IMR-90 (cell line): Measurements from ENCODE around the gene XPR1. TPM values are rescaled to one million over a fixed set of nuclear protein-coding genes. Genes with fewer than 3 reads are reported as not detected.

Experiments used
- ATAC-seq: fragments of 200-7000 bp; cut with Tn5 transposase; 2 replicates; pipeline ENCODE4 v1.9.1; 2020; ENCODE audit warnings: low read depth, mild to moderate bottlenecking, moderate library complexity
- BruUV-seq: library from RNA; stranded (reverse); fragments of 400-500 nt; replicated peaks from 2 replicates; lab custom pipeline; 2021; lab: Mats Ljungman, UMichigan
- CTCF ChIA-PET: fragments of 300-600 bp; formaldehyde crosslinking; extraction: SDS; loops from one replicate; lab custom pipeline; 2021; ENCODE audit warnings: antibody characterized with exemption; lab: Yijun Ruan, JAX
- POLR2A ChIA-PET: fragments of 300-600 bp; sonication (Branson Sonifier 250); formaldehyde crosslinking; loops from one replicate; lab custom pipeline; 2022; ENCODE audit warnings: antibody characterized with exemption; ENCODE audit not compliant: unreplicated experiment; lab: Charles Lee
- DNase-seq: peaks from one replicate; pipeline ENCODE4 v3.0.0; 2013
- H2AFZ ChIP-seq: replicated peaks from 2 replicates; pipeline ENCODE3; 2013; ENCODE audit warnings: low read length, mild to moderate bottlenecking; ENCODE audit not compliant: poor library complexity
- H2AK5ac ChIP-seq: 2 replicates; pipeline ENCODE4 v1.6.1; 2013; ENCODE audit warnings: low read depth, low read length, inconsistent platforms
- H2AK9ac ChIP-seq: replicated peaks from 2 replicates; pipeline ENCODE3; 2013; ENCODE audit warnings: mild to moderate bottlenecking, low read depth, low read length, moderate library complexity; ENCODE audit not compliant: poor library complexity
- H2BK120ac ChIP-seq: 2 replicates; pipeline ENCODE4 v1.6.1; 2013; ENCODE audit warnings: low read depth, low read length, inconsistent platforms
- H2BK15ac ChIP-seq: 3 replicates; pipeline ENCODE4 v1.6.1; 2013; ENCODE audit warnings: low read depth, low read length, inconsistent platforms
- H2BK20ac ChIP-seq: 2 replicates; pipeline ENCODE4 v1.6.1; 2013; ENCODE audit warnings: low read depth, mild to moderate bottlenecking, inconsistent platforms, low read length, moderate library complexity
- H2BK5ac ChIP-seq: 2 replicates; pipeline ENCODE4 v1.6.1; 2013; ENCODE audit warnings: mild to moderate bottlenecking, low read depth, low read length, inconsistent platforms; ENCODE audit not compliant: poor library complexity, severe bottlenecking
- H3K14ac ChIP-seq: replicated peaks from 2 replicates; pipeline ENCODE4 v1.6.1; 2013; ENCODE audit warnings: low read depth, low read length, inconsistent platforms
- H3K18ac ChIP-seq: 2 replicates; pipeline ENCODE4 v1.6.1; 2013; ENCODE audit warnings: low read depth, low read length, control low read depth
- H3K23ac ChIP-seq: 2 replicates; pipeline ENCODE4 v1.6.1; 2013; ENCODE audit warnings: low read depth, low read length, inconsistent platforms
- H3K27ac ChIP-seq: 2 replicates; pipeline ENCODE4 v1.5.1; 2013; ENCODE audit warnings: mild to moderate bottlenecking, control low read depth, low read length; ENCODE audit not compliant: insufficient read depth
- H3K27me3 ChIP-seq: 2 replicates; pipeline ENCODE4 v1.6.1; 2013; ENCODE audit warnings: low read length; ENCODE audit not compliant: control insufficient read depth, insufficient read depth
- H3K36me3 ChIP-seq: 2 replicates; pipeline ENCODE4 v1.6.1; 2013; ENCODE audit warnings: low read length, mixed read lengths; ENCODE audit not compliant: control insufficient read depth, insufficient read depth
- H3K4ac ChIP-seq: 2 replicates; pipeline ENCODE4 v1.6.1; 2013; ENCODE audit warnings: low read depth, low read length, inconsistent platforms
- H3K4me1 ChIP-seq: 2 replicates; pipeline ENCODE4 v1.6.1; 2013; ENCODE audit warnings: low read length, mixed read lengths; ENCODE audit not compliant: control insufficient read depth, insufficient read depth
- H3K4me2 ChIP-seq: 2 replicates; pipeline ENCODE4 v1.6.1; 2013; ENCODE audit warnings: low read depth, mild to moderate bottlenecking, control low read depth, low read length, moderate library complexity
- H3K4me3 ChIP-seq: 2 replicates; pipeline ENCODE4 v1.5.1; 2013; ENCODE audit warnings: low read depth, mild to moderate bottlenecking, control low read depth, low read length, moderate library complexity; ENCODE audit not compliant: insufficient read depth
- H3K56ac ChIP-seq: 2 replicates; pipeline ENCODE4 v1.6.1; 2013; ENCODE audit warnings: low read length, inconsistent platforms; ENCODE audit not compliant: insufficient read depth; ENCODE audit errors: extremely low read depth
- H3K79me1 ChIP-seq, 2 experiments: 2 replicates each; pipeline ENCODE4 v1.6.1; 2013; ENCODE audit warnings: low read length in 2 of 2, inconsistent platforms in 1 of 2, low read depth in 1 of 2
- H3K9ac ChIP-seq: 2 replicates; pipeline ENCODE4 v1.6.1; 2013; ENCODE audit warnings: low read depth, low read length, control low read depth
- H3K9me1 ChIP-seq: 2 replicates; pipeline ENCODE4 v1.6.1; 2013; ENCODE audit warnings: low read length, inconsistent platforms; ENCODE audit not compliant: insufficient read depth
- H3K9me3 ChIP-seq: 2 replicates; pipeline ENCODE4 v1.6.1; 2013; ENCODE audit warnings: low read length; ENCODE audit not compliant: control insufficient read depth, insufficient read depth
- H4K20me1 ChIP-seq: 2 replicates; pipeline ENCODE4 v1.6.1; 2013; ENCODE audit warnings: low read length, inconsistent platforms; ENCODE audit not compliant: insufficient read depth
- H4K5ac ChIP-seq: 2 replicates; pipeline ENCODE4 v1.6.1; 2013; ENCODE audit warnings: mild to moderate bottlenecking, low read depth, low read length, control low read depth
- H4K8ac ChIP-seq, 2 experiments: 2 replicates each; pipeline ENCODE4 v1.6.1; 2013; ENCODE audit warnings: low read depth in 2 of 2, low read length in 2 of 2, control low read depth in 1 of 2, inconsistent platforms in 1 of 2
- H4K91ac ChIP-seq: 2 replicates; pipeline ENCODE4 v1.6.1; 2013; ENCODE audit warnings: low read depth, low read length, inconsistent platforms; ENCODE audit not compliant: insufficient read depth
- BHLHE40 ChIP-seq: fragments of 150-350 bp; IDR thresholded peaks from 2 replicates; pipeline ENCODE4 v1.6.1; 2016; ENCODE audit warnings: mild to moderate bottlenecking, low read depth, low read length
- CEBPB ChIP-seq: IDR thresholded peaks from 2 replicates; pipeline ENCODE4 v1.6.1; 2012; ENCODE audit warnings: low read depth, low read length, improper control_type of control experiment
- CHD1 ChIP-seq: IDR thresholded peaks from 2 replicates; pipeline ENCODE4 v1.6.1; 2012; ENCODE audit warnings: low read depth, low read length, improper control_type of control experiment
- FOS ChIP-seq: fragments of 150-350 bp; IDR thresholded peaks from 2 replicates; pipeline ENCODE4 v1.6.1; 2016; ENCODE audit warnings: low read depth, low read length
- MAFK ChIP-seq: IDR thresholded peaks from 2 replicates; pipeline ENCODE4 v1.6.1; 2012; ENCODE audit warnings: low read depth, low read length, improper control_type of control experiment
- MAZ ChIP-seq: IDR thresholded peaks from 2 replicates; pipeline ENCODE4 v1.6.1; 2012; ENCODE audit warnings: low read depth, mild to moderate bottlenecking, low read length, improper control_type of control experiment, moderate library complexity, borderline replicate concordance
- MXI1 ChIP-seq: IDR thresholded peaks from 2 replicates; pipeline ENCODE4 v1.6.1; 2012; ENCODE audit warnings: low read depth, mild to moderate bottlenecking, low read length, moderate library complexity, borderline replicate concordance
- NFE2L2 ChIP-seq: fragments of 150-350 bp; IDR thresholded peaks from 2 replicates; pipeline ENCODE4 v1.6.1; 2016; ENCODE audit warnings: low read depth, mild to moderate bottlenecking, low read length
- POLR2A ChIP-seq: IDR thresholded peaks from 2 replicates; pipeline ENCODE4 v1.6.1; 2012; ENCODE audit warnings: mild to moderate bottlenecking, low read depth, low read length
- RAD21 ChIP-seq: IDR thresholded peaks from 2 replicates; pipeline ENCODE4 v1.6.1; 2012; ENCODE audit warnings: low read length, improper control_type of control experiment
- RCOR1 ChIP-seq: IDR thresholded peaks from 2 replicates; pipeline ENCODE4 v1.6.1; 2012; ENCODE audit warnings: mild to moderate bottlenecking, low read length, improper control_type of control experiment; ENCODE audit not compliant: insufficient replicate concordance
- RFX5 ChIP-seq: IDR thresholded peaks from 2 replicates; pipeline ENCODE4 v1.8.0; 2012; ENCODE audit warnings: low read depth, mild to moderate bottlenecking, low read length, moderate library complexity
- SMC3 ChIP-seq: fragments of 150-350 bp; IDR thresholded peaks from 2 replicates; pipeline ENCODE4 v1.6.1; 2016; ENCODE audit warnings: low read depth, mild to moderate bottlenecking, antibody characterized with exemption, low read length, moderate library complexity
- dilution Hi-C: fragments of 300-500 bp; cut with HindIII; formaldehyde crosslinking; loops from one replicate; pipeline ENCODE4 v1.14.3; 2018; ENCODE audit warnings: low sequenced_read_pairs; ENCODE audit not compliant: unreplicated experiment
- in situ Hi-C: fragments of 300-500 bp; cut with MboI; formaldehyde crosslinking; loops from 3 replicates; pipeline ENCODE4 v1.14.3; 2019; ENCODE audit warnings: low sequenced_read_pairs, inconsistent platforms, mixed read lengths
- intact Hi-C: fragments of 100-400 bp; cut with micrococcal nuclease; formaldehyde crosslinking; loops from 2 replicates; pipeline ENCODE4 v1.10.0; 2022
- polyA plus RNA-seq, 3 experiments: library from polyadenylated mRNA; depleted of rRNA; stranded (reverse); fragments of >200 nt; gene quantifications; 2 replicates each; pipeline ENCODE4 v1.2.3, GENCODE V29; 2012; ENCODE audit warnings: low replicate concordance in 1 of 3
- total RNA-seq: library from RNA; depleted of rRNA; stranded (reverse); fragments of >200 nt; gene quantifications from 2 replicates; pipeline ENCODE4 v1.2.3, GENCODE V29; 2012
- TF ChIP-seq, protein P1 (sequence below): conservative IDR thresholded peaks from 2 replicates; pipeline ENCODE4 v1.5.1; 2012; ENCODE audit warnings: mild to moderate bottlenecking, low read depth, low read length, improper control_type of control experiment
- TF ChIP-seq, protein P2 (sequence below): fragments of 150-350 bp; IDR thresholded peaks from 2 replicates; pipeline ENCODE4 v1.6.1; 2016; ENCODE audit warnings: low read depth, mild to moderate bottlenecking, low read length, moderate library complexity, borderline replicate concordance
- TF ChIP-seq, protein P3 (sequence below): fragments of 150-350 bp; IDR thresholded peaks from 2 replicates; pipeline ENCODE4 v1.6.1; 2017; ENCODE audit warnings: mild to moderate bottlenecking, antibody characterized with exemption, low read length, low read depth

XPR1 gene
- total and polyA plus RNA-seq, 2 of the 4 experiments (the other 2 are of a cell fraction) = 11.8 to 25.1 TPM

DNA sequence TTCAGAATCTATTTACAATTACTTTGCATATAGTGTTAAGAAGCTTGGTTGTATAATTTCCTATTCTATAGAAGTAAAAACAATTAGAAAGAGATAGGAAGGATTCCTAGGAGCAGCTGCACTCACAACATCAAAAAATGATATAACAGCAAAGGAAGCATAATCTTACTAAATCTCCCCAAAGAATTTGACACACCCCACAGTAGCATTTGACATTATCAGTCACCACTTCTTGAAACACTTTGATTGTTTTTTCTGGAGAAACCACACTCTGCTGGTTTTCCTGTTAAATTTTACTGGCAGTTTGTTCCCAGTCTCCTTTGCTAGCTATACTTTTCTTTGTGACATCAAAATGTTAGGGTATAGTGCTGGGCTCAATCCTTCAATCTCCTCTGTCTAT, 180.1 kb downstream of the XPR1 start:
- no peak for ATAC-seq
- no peaks in the 10 kb centered on the region for H3K9me3 ChIP-seq
- no peak overlapping the region for H2BK20ac ChIP-seq
- no peak overlapping the region for H3K23ac ChIP-seq
- H3K9ac ChIP-seq = no peak overlapping the region
- H2AFZ ChIP-seq = no peak overlapping the region
- no peak overlapping the region for H3K4me2 ChIP-seq
- no peak overlapping the region for H2AK5ac ChIP-seq
- no peak overlapping the region for H2BK120ac ChIP-seq
- no peaks in the 10 kb centered on the region for H3K4me1 ChIP-seq
- H2AK9ac ChIP-seq = no peak overlapping the region
- H2BK5ac ChIP-seq = no peak overlapping the region
- H3K79me1 ChIP-seq = no peaks in the 10 kb centered on the region; a peak in 1 of 4 replicates
- H4K8ac ChIP-seq = no peak overlapping the region
- TF ChIP-seq, protein P1, sequence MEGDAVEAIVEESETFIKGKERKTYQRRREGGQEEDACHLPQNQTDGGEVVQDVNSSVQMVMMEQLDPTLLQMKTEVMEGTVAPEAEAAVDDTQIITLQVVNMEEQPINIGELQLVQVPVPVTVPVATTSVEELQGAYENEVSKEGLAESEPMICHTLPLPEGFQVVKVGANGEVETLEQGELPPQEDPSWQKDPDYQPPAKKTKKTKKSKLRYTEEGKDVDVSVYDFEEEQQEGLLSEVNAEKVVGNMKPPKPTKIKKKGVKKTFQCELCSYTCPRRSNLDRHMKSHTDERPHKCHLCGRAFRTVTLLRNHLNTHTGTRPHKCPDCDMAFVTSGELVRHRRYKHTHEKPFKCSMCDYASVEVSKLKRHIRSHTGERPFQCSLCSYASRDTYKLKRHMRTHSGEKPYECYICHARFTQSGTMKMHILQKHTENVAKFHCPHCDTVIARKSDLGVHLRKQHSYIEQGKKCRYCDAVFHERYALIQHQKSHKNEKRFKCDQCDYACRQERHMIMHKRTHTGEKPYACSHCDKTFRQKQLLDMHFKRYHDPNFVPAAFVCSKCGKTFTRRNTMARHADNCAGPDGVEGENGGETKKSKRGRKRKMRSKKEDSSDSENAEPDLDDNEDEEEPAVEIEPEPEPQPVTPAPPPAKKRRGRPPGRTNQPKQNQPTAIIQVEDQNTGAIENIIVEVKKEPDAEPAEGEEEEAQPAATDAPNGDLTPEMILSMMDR = no peak
- TF ChIP-seq RAD21 (no peak), MAZ (no peak), BHLHE40 (no peak), FOS (no peak), MAFK (no peak), SMC3 (no peak), MXI1 (no peak), CHD1 (no peak), CEBPB (no peak), RFX5 (no peak), POLR2A (no peak), RCOR1 (no peak), NFE2L2 (no peak)
- TF ChIP-seq, protein P2, sequence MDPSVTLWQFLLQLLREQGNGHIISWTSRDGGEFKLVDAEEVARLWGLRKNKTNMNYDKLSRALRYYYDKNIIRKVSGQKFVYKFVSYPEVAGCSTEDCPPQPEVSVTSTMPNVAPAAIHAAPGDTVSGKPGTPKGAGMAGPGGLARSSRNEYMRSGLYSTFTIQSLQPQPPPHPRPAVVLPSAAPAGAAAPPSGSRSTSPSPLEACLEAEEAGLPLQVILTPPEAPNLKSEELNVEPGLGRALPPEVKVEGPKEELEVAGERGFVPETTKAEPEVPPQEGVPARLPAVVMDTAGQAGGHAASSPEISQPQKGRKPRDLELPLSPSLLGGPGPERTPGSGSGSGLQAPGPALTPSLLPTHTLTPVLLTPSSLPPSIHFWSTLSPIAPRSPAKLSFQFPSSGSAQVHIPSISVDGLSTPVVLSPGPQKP = no peak
- TF ChIP-seq, protein P3, sequence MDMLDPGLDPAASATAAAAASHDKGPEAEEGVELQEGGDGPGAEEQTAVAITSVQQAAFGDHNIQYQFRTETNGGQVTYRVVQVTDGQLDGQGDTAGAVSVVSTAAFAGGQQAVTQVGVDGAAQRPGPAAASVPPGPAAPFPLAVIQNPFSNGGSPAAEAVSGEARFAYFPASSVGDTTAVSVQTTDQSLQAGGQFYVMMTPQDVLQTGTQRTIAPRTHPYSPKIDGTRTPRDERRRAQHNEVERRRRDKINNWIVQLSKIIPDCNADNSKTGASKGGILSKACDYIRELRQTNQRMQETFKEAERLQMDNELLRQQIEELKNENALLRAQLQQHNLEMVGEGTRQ = no peak
- H4K5ac ChIP-seq = no peak overlapping the region
- H3K36me3 ChIP-seq = 0 out of 2 replicates have a peak, but pooled peaks cover 1% of the 10 kb centered on the region
- H3K27me3 ChIP-seq = no peaks in the 10 kb centered on the region
- no peak overlapping the region for H3K27ac ChIP-seq
- ChIA-PET CTCF (no interaction called here), POLR2A (no interaction called here)
- H3K14ac ChIP-seq = no peak overlapping the region
- no peaks in the 10 kb centered on the region for H4K20me1 ChIP-seq
- no peak overlapping the region for H3K4me3 ChIP-seq
- no peak overlapping the region for H4K91ac ChIP-seq
- H3K56ac ChIP-seq = no peak overlapping the region
- H3K4ac ChIP-seq = no peak overlapping the region
- no TSS peak for BruUV-seq
- no peak for DNase-seq
- peaks cover 5% of the 10 kb centered on the region; the same call in 1 of the 2 replicates for H3K9me1 ChIP-seq
- dilution Hi-C loops (no loop called here), in situ Hi-C loops (no loop called here), intact Hi-C loops (no loop called here)
- no peak overlapping the region for H2BK15ac ChIP-seq
- H3K18ac ChIP-seq = no peak overlapping the region
